ENCODE measurements around the gene HOXC6. TPM values are rescaled to one million over a fixed set of nuclear protein-coding genes. Genes with fewer than 3 reads are reported as not detected.

HOXC6 gene
- total and polyA plus RNA-seq, 2 of the 13 experiments (the other 11 are each of a cell fraction or from before 2014, with no cell fraction given): not detected

DNA sequence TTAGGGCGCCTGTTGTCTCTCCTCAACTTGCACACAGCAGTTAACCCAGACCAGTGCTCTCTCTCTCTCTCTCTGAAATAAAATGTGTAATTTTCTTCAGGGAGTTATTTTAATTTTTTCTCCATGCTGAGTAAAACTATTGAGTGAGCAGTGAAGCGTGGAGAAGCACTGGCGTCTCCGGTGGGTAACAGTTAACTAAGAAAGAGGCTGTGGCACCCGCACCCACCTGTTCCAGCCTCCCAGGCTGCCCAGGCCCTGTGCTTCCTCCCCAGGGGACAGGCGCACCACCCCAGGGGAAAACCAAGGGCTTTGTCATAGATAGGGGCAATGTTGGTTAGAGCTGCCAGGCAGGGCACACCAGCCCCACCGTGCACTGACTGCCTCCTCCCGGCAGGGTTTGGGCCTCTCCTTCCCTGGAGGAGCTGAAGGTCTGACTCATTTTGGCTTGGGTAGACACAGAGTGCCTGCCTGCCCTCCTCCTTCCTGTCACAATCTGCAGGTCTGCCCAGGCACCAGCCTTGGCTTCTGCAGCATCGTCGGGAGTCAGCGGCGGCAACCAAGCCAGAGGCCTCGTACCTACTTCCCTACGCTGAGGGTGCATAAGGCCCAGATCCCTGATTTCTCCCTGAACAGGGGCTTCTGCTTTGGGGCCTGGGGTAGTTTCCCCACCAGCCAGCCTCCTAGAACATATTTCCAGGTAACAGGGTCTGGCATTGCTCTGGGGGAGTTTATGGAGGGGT is 8.6 kb downstream of the HOXC6 start:
- FAIRE-seq: no peak
- no peak for ATAC-seq
- Histone ChIP-seq H3K4me1 (ENCODE audit: insufficient read depth, low read length) (peaks cover 7% of the 10 kb centered on the region; the same call in 1 of the 2 replicates), H3K79me2 (ENCODE audit: insufficient read depth, low read length) (no peaks in the 10 kb centered on the region), H3K4me2 (ENCODE audit: low read depth, low read length) (no peak overlapping the region), H4K20me1 (ENCODE audit: insufficient read depth, low read length) (no peaks in the 10 kb centered on the region), H3K36me3 (replicated peaks in 1 of 2; ENCODE audit: control insufficient read depth in 1 of 2, insufficient read depth in 2 of 2, low read length in 2 of 2) (no peaks in the 10 kb centered on the region), H3K4me3 (replicated peaks in 1 of 3; ENCODE audit: insufficient read depth in 1 of 3, low read depth in 2 of 3, low read length in 3 of 3) (no peak overlapping the region), H3K9me3 (ENCODE audit: low read length) (no peaks in the 10 kb centered on the region), H3K27me3 (ENCODE audit: control insufficient read depth in 1 of 2, insufficient read depth in 2 of 2, low read length in 2 of 2) (peaks cover 8 to 63% of the 10 kb centered on the region in 2 experiments), H2AFZ (ENCODE audit: low read length) (no peak overlapping the region), H3K27ac (ENCODE audit: extremely low read length, insufficient read depth, low read length) (no peak overlapping the region), H3K9ac (ENCODE audit: insufficient read depth, low read depth, low read length) (no peak overlapping the region)
- DNase-seq (ENCODE audit: low spot score): no peak
- no TSS peak for BruUV-seq (replicated peaks)
- ChIA-PET CTCF (ENCODE audit: low intra/inter-chr PET ratio, low total read pairs) (no interaction called here), POLR2A (no interaction called here)
- TF ChIP-seq ZFP41 (CRISPR knock-in tag; IDR thresholded peaks at IDR 0.05; ENCODE audit: borderline replicate concordance) (no peak), ZNF317 (CRISPR knock-in tag; IDR thresholded peaks at IDR 0.05) (no peak), HOXA5 (CRISPR knock-in tag; IDR thresholded peaks at IDR 0.05) (no peak), NCOA5 (CRISPR knock-in tag; IDR thresholded peaks at IDR 0.05) (no peak), CENPT (CRISPR knock-in tag; IDR thresholded peaks at IDR 0.05; ENCODE audit: low read depth) (no peak), DPF2 (CRISPR knock-in tag; IDR thresholded peaks at IDR 0.05; ENCODE audit: borderline replicate concordance, low read depth) (no peak), ZNF839 (CRISPR knock-in tag; IDR thresholded peaks at IDR 0.05; ENCODE audit: borderline replicate concordance) (no peak), MIXL1 (CRISPR knock-in tag; IDR thresholded peaks at IDR 0.05) (no peak), PCBP2 (optimal IDR thresholded peaks at IDR 0.05; ENCODE audit: low read depth, low read length, poor library complexity, severe bottlenecking) (no peak)
- TF ChIP-seq, protein P1, sequence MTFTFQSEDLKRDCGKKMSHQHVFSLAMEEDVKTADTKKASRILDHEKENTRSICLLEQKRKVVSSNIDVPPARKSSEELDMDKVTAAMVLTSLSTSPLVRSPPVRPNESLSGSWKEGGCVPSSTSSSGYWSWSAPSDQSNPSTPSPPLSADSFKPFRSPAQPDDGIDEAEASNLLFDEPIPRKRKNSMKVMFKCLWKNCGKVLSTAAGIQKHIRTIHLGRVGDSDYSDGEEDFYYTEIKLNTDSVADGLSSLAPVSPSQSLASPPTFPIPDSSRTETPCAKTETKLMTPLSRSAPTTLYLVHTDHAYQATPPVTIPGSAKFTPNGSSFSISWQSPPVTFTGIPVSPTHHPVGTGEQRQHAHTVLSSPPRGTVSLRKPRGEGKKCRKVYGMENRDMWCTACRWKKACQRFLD (CRISPR knock-in tag; IDR thresholded peaks at IDR 0.05; ENCODE audit: borderline replicate concordance): no peak
- TF ChIP-seq, protein P2, sequence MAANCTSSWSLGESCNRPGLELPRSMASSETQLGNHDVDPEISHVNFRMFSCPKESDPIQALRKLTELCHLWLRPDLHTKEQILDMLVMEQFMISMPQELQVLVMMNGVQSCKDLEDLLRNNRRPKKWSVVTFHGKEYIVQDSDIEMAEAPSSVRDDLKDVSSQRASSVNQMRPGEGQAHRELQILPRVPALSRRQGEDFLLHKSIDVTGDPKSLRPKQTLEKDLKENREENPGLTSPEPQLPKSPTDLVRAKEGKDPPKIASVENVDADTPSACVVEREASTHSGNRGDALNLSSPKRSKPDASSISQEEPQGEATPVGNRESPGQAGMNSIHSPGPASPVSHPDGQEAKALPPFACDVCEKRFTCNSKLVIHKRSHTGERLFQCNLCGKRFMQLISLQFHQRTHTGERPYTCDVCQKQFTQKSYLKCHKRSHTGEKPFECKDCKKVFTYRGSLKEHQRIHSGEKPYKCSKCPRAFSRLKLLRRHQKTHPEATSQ (CRISPR knock-in tag; IDR thresholded peaks at IDR 0.05; ENCODE audit: borderline replicate concordance): no peak
- TF ChIP-seq, protein P3, sequence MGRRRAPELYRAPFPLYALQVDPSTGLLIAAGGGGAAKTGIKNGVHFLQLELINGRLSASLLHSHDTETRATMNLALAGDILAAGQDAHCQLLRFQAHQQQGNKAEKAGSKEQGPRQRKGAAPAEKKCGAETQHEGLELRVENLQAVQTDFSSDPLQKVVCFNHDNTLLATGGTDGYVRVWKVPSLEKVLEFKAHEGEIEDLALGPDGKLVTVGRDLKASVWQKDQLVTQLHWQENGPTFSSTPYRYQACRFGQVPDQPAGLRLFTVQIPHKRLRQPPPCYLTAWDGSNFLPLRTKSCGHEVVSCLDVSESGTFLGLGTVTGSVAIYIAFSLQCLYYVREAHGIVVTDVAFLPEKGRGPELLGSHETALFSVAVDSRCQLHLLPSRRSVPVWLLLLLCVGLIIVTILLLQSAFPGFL (CRISPR knock-in tag; IDR thresholded peaks at IDR 0.05): no peak
- intact Hi-C loops (cut with micrococcal nuclease; ENCODE audit: unreplicated experiment): no loop called here
- 68% methylated on average over 6 of the region's 14 CpGs for WGBS (ENCODE audit: low lambda C conversion rate)
- in situ Hi-C loops (cut with HindIII; ENCODE audit: extremely low pct_ligation_motif_present, low pct_unique_long_range_greater_than_20kb): no loop called here

Data from HepG2 (cell line).